K562 (cell line): ENCODE data around the gene SUMF1. TPM values are rescaled to one million over a fixed set of nuclear protein-coding genes. Genes with fewer than 3 reads are reported as not detected.

Experiments used
- ADNP ChIP-seq: fragments of 200-800 bp; sonication (Bioruptor generic); IDR thresholded peaks from 2 replicates; pipeline ENCODE4 v1.6.1; 2016; ENCODE audit warnings: missing genetic modification characterization, missing compliant biosample characterization
- BHLHE40 ChIP-seq: IDR thresholded peaks from 2 replicates; pipeline ENCODE4 v1.6.1; 2011; ENCODE audit warnings: low read length, improper control_type of control experiment
- DDX20 ChIP-seq: fragments of 450-650 bp; IDR thresholded peaks from 2 replicates; pipeline ENCODE4 v1.6.1; 2016; ENCODE audit warnings: missing genetic modification characterization, low read depth, mild to moderate bottlenecking, missing compliant biosample characterization, moderate library complexity
- GTF2F1 ChIP-seq: IDR thresholded peaks from 2 replicates; pipeline ENCODE4 v1.6.1; 2011; ENCODE audit warnings: low read depth, low read length, improper control_type of control experiment
- HNRNPUL1 ChIP-seq: fragments of 200-400 bp; formaldehyde crosslinking; IDR thresholded peaks from 2 replicates; pipeline ENCODE4 v1.6.1; 2017; ENCODE audit warnings: low read length
- HOXB6 ChIP-seq: fragments of 250-450 bp; sonication (Bioruptor Pico); IDR thresholded peaks from 2 replicates; pipeline ENCODE4 v1.5.1; 2022; ENCODE audit warnings: mild to moderate bottlenecking, borderline replicate concordance
- MEIS2 ChIP-seq: fragments of 450-650 bp; IDR thresholded peaks from 2 replicates; pipeline ENCODE4 v1.6.1; 2014; ENCODE audit warnings: mild to moderate bottlenecking; ENCODE audit not compliant: partially characterized antibody
- MTF1 ChIP-seq: fragments of 250-450 bp; sonication (Bioruptor Pico); IDR thresholded peaks from 2 replicates; pipeline ENCODE4 v1.9.0; 2021; ENCODE audit warnings: moderate library complexity, mild to moderate bottlenecking, inconsistent platforms, borderline replicate concordance
- NCOA4 ChIP-seq: fragments of 450-650 bp; IDR thresholded peaks from 2 replicates; pipeline ENCODE4 v1.6.1; 2018; ENCODE audit warnings: mild to moderate bottlenecking; ENCODE audit not compliant: partially characterized antibody
- NFE2 ChIP-seq: IDR thresholded peaks from 2 replicates; pipeline ENCODE4 v1.6.1; 2014; ENCODE audit warnings: antibody characterized with exemption, low read depth
- PRDM10 ChIP-seq: fragments of 450-650 bp; IDR thresholded peaks from 2 replicates; pipeline ENCODE4 v1.6.1; 2018; ENCODE audit not compliant: partially characterized antibody
- RFX5 ChIP-seq: IDR thresholded peaks from 2 replicates; pipeline ENCODE4 v1.6.1; 2011; ENCODE audit warnings: low read depth, mild to moderate bottlenecking, improper control_type of control experiment, low read length
- RNF219 ChIP-seq: fragments of 250-450 bp; sonication (Bioruptor Pico); IDR thresholded peaks from 2 replicates; pipeline ENCODE4 v1.5.0; 2022; ENCODE audit warnings: mild to moderate bottlenecking
- SETDB1 ChIP-seq: IDR thresholded peaks from one replicate; pipeline ENCODE4 v1.6.1; 2012; ENCODE audit warnings: low read length, control low read depth, inconsistent platforms
- SMAD2 ChIP-seq: fragments of 150-350 bp; IDR thresholded peaks from 2 replicates; pipeline ENCODE4 v1.6.1; 2014; ENCODE audit warnings: low read depth, mild to moderate bottlenecking, low read length
- SMARCC2 ChIP-seq: fragments of 450-650 bp; IDR thresholded peaks from 2 replicates; pipeline ENCODE4 v1.6.1; 2017; ENCODE audit warnings: antibody characterized with exemption, moderate library complexity, mild to moderate bottlenecking, low read depth
- TAL1 ChIP-seq: fragments of 450-650 bp; IDR thresholded peaks from 2 replicates; pipeline ENCODE4 v1.6.1; 2016; ENCODE audit warnings: mild to moderate bottlenecking
- TARDBP ChIP-seq: fragments of 450-650 bp; IDR thresholded peaks from 2 replicates; pipeline ENCODE4 v1.6.1; 2016
- TFE3 ChIP-seq: fragments of 450-650 bp; formaldehyde crosslinking; IDR thresholded peaks from 2 replicates; pipeline ENCODE4 v1.4.0; 2020; ENCODE audit warnings: mild to moderate bottlenecking, mixed read lengths
- ZBTB17 ChIP-seq: fragments of 450-650 bp; formaldehyde crosslinking; IDR thresholded peaks from 2 replicates; pipeline ENCODE4 v1.4.0; 2020; ENCODE audit warnings: mild to moderate bottlenecking
- ZNF384 ChIP-seq: IDR thresholded peaks from 2 replicates; pipeline ENCODE4 v1.6.1; 2012; ENCODE audit warnings: low read depth, low read length, improper control_type of control experiment
- ZSCAN32 ChIP-seq: fragments of 450-650 bp; formaldehyde crosslinking; IDR thresholded peaks from 2 replicates; pipeline ENCODE4 v1.4.0; 2020; ENCODE audit warnings: mild to moderate bottlenecking, moderate library complexity
- polyA plus RNA-seq, 8 experiments: library from polyadenylated mRNA; depleted of rRNA in 4 of 8; stranded (reverse) in 5 of 8; unstranded in 3 of 8; fragments of >200 nt; fragmentation: Nextera tagmentation in 2 of 8; fragmentation: Illumina TruSeq in 1 of 8; extraction: Ambion mirVana in 2 of 8; extraction: Trizol in 1 of 8; gene quantifications; 2 replicates each; pipeline versions ENCODE4 v1.2.1 to v1.2.3, GENCODE V29; 2011 to 2014; ENCODE audit warnings: inconsistent platforms in 1 of 8, missing spikeins in 1 of 8
- total RNA-seq, 7 experiments: library from RNA; depleted of rRNA in 6 of 7; stranded (reverse); fragments of >200 nt in 6 of 7; fragmentation: Illumina TruSeq in 2 of 7; extraction: Trizol in 2 of 7; gene quantifications; 2 replicates each; pipeline versions ENCODE4 v1.2.1 to v1.2.3, GENCODE V29; 2011 to 2021; ENCODE audit warnings: low replicate concordance in 1 of 7

The SUMF1 gene
- total and polyA plus RNA-seq, 9 of the 15 experiments (the other 6 are each of a cell fraction or from before 2014, with no cell fraction given), result 1.3 to 7.4 (median 4.2) TPM

- TF ChIP-seq HNRNPUL1 (no peak), TFE3 (no peak), GTF2F1 (no peak), HOXB6 (CRISPR knock-in tag) (no peak), NFE2 (peak; percentile 99), MEIS2 (peak; percentile 60), RFX5 (no peak), ZSCAN32 (CRISPR knock-in tag) (no peak), MTF1 (CRISPR knock-in tag) (no peak), DDX20 (tag) (0 out of 2 replicates have a peak, but pooled peaks have one; percentile 28), RNF219 (CRISPR knock-in tag) (no peak), PRDM10 (peak; percentile 5), SETDB1 (no peak), BHLHE40 (peak; percentile 35; the same call in 1 of the 2 replicates), TAL1 (no peak), SMARCC2 (peak; percentile 79), ZBTB17 (CRISPR knock-in tag) (no peak), ADNP (tag) (no peak), ZNF384 (no peak), NCOA4 (no peak), SMAD2 (no peak), TARDBP (no peak)
Observed at GRCh38 chr3:4340411-4341335, 126.4 kb downstream of the SUMF1 start (continued).
